MM.1S (cell line): ENCODE data around the gene C12orf42.
"Not testable (repeated sequence)": the region's sequence is repeated elsewhere in the genome, so short reads cannot be mapped to it uniquely, and the experiment has no call there.

Experiments used
- DNase-seq: peaks from one replicate; pipeline ENCODE4 v3.0.0-alpha.2; 2015
- H2AFZ ChIP-seq: fragments of 300-600 bp; sonication (generic); 2 replicates; pipeline ENCODE4 v1.6.0; 2016; ENCODE audit warnings: antibody characterized with exemption, low read length
- H3F3A ChIP-seq: fragments of 300-600 bp; sonication (generic); 2 replicates; pipeline ENCODE4 v1.6.1; 2016; ENCODE audit warnings: mild to moderate bottlenecking, antibody characterized with exemption, low read length, moderate library complexity, mixed read lengths; ENCODE audit not compliant: insufficient read depth
- H3K27ac ChIP-seq: fragments of 300-600 bp; sonication (generic); 2 replicates; pipeline ENCODE4 v1.5.1; 2016; ENCODE audit warnings: mild to moderate bottlenecking, low read length
- H3K27me3 ChIP-seq: fragments of 300-600 bp; sonication (generic); replicated peaks from 2 replicates; pipeline ENCODE4 v1.6.0; 2016; ENCODE audit warnings: low read length; ENCODE audit not compliant: insufficient read depth
- H3K36me3 ChIP-seq: fragments of 300-600 bp; sonication (generic); replicated peaks from 2 replicates; pipeline ENCODE4 v1.6.1; 2016; ENCODE audit warnings: mild to moderate bottlenecking, low read length, mixed read lengths; ENCODE audit not compliant: insufficient read depth
- H3K4me1 ChIP-seq: fragments of 300-600 bp; sonication (generic); 2 replicates; pipeline ENCODE4 v1.6.1; 2016; ENCODE audit warnings: low read length, mixed read lengths
- H3K4me2 ChIP-seq: fragments of 300-600 bp; sonication (generic); 2 replicates; pipeline ENCODE4 v1.6.0; 2016; ENCODE audit warnings: low read depth, low read length
- H3K4me3 ChIP-seq: fragments of 300-600 bp; sonication (generic); 2 replicates; pipeline ENCODE4 v1.5.1; 2016; ENCODE audit warnings: low read length, mixed read lengths
- H3K79me2 ChIP-seq: fragments of 300-600 bp; sonication (generic); 2 replicates; pipeline ENCODE4 v1.6.1; 2016; ENCODE audit warnings: mixed run types, low read length, mixed read lengths
- H3K9ac ChIP-seq: fragments of 300-600 bp; sonication (generic); 2 replicates; pipeline ENCODE4 v1.6.1; 2016; ENCODE audit warnings: low read length, mixed read lengths
- H3K9me2 ChIP-seq: fragments of 300-600 bp; sonication (generic); replicated peaks from 2 replicates; pipeline ENCODE4 v1.6.1; 2016; ENCODE audit warnings: mild to moderate bottlenecking, low read length, mixed read lengths; ENCODE audit not compliant: insufficient read depth
- H3K9me3 ChIP-seq: fragments of 300-600 bp; sonication (generic); replicated peaks from 2 replicates; pipeline ENCODE4 v1.6.1; 2016; ENCODE audit warnings: mild to moderate bottlenecking, low read length, mixed read lengths; ENCODE audit not compliant: insufficient read depth
- H4K20me1 ChIP-seq: fragments of 300-600 bp; sonication (generic); 2 replicates; pipeline ENCODE4 v1.6.1; 2016; ENCODE audit warnings: mild to moderate bottlenecking, low read length, moderate library complexity, mixed read lengths; ENCODE audit not compliant: insufficient read depth
- EZH2 ChIP-seq: fragments of 300-600 bp; sonication (generic); optimal IDR thresholded peaks from 2 replicates; pipeline ENCODE3; 2017; ENCODE audit warnings: low read depth, mild to moderate bottlenecking, antibody characterized with exemption, low read length, mixed read lengths
- EZH2phosphoT487 ChIP-seq: fragments of 300-600 bp; sonication (generic); IDR thresholded peaks from 2 replicates; pipeline ENCODE4 v1.6.1; 2018; ENCODE audit warnings: antibody characterized with exemption, low read length
- TF ChIP-seq, protein P1 (sequence below): fragments of 300-600 bp; sonication (generic); IDR thresholded peaks from 2 replicates; pipeline ENCODE4 v1.5.1; 2016; ENCODE audit warnings: antibody characterized with exemption, low read length, mixed read lengths

Gene C12orf42

DNA sequence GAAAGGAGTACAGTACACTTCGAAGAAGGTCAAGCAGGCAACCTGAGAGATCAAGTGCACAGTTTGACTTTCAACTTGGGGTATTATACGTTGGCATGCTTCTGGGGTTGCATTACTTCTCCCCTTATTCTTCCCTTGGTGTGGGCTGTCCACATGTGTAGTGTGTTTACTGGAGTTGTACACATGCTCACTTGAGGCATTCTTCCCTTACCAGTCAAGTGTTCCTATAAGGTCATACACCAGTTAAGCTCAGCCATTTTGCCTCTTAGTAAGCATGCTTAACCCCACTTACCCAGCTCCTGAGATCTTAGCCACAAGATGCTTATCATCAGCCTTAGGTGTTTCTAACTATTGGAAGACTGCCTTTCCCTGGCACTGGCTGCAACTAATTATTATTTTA lies 63.8 kb downstream of the C12orf42 start:
- Histone ChIP-seq H3K9ac (no peak overlapping the region), H3K4me3 (no peak overlapping the region), H2AFZ (no peak overlapping the region), H4K20me1 (no peaks in the 10 kb centered on the region), H3K4me2 (no peak overlapping the region), H3F3A (no peaks in the 10 kb centered on the region), H3K9me2 (no peaks in the 10 kb centered on the region), H3K9me3 (no peaks in the 10 kb centered on the region), H3K79me2 (no peaks in the 10 kb centered on the region), H3K4me1 (no peaks in the 10 kb centered on the region; the same call in 1 of the 2 replicates), H3K27ac (no peak overlapping the region), H3K27me3 (no peaks in the 10 kb centered on the region), H3K36me3 (no peaks in the 10 kb centered on the region)
- TF ChIP-seq, protein P1, sequence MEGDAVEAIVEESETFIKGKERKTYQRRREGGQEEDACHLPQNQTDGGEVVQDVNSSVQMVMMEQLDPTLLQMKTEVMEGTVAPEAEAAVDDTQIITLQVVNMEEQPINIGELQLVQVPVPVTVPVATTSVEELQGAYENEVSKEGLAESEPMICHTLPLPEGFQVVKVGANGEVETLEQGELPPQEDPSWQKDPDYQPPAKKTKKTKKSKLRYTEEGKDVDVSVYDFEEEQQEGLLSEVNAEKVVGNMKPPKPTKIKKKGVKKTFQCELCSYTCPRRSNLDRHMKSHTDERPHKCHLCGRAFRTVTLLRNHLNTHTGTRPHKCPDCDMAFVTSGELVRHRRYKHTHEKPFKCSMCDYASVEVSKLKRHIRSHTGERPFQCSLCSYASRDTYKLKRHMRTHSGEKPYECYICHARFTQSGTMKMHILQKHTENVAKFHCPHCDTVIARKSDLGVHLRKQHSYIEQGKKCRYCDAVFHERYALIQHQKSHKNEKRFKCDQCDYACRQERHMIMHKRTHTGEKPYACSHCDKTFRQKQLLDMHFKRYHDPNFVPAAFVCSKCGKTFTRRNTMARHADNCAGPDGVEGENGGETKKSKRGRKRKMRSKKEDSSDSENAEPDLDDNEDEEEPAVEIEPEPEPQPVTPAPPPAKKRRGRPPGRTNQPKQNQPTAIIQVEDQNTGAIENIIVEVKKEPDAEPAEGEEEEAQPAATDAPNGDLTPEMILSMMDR, result no peak
- no peak for TF ChIP-seq EZH2
- no peak for TF ChIP-seq EZH2phosphoT487
- DNase-seq, result no peak

GRCh38 chr12:103431387-103431786 lies 64.4 kb downstream of the C12orf42 start:
- no peaks in the 10 kb centered on the region for H3F3A ChIP-seq
- no peak overlapping the region for H3K4me3 ChIP-seq
- no peak overlapping the region for H3K4me2 ChIP-seq
- DNase-seq, result no peak
- no peaks in the 10 kb centered on the region for H3K36me3 ChIP-seq
- no peaks in the 10 kb centered on the region for H3K9me2 ChIP-seq
- no peaks in the 10 kb centered on the region for H3K79me2 ChIP-seq
- no peak overlapping the region for H3K27ac ChIP-seq
- no peaks in the 10 kb centered on the region for H3K9me3 ChIP-seq
- no peaks in the 10 kb centered on the region for H4K20me1 ChIP-seq
- H3K4me1 ChIP-seq, result no peaks in the 10 kb centered on the region; the same call in 1 of the 2 replicates
- H3K27me3 ChIP-seq, result no peaks in the 10 kb centered on the region
- TF ChIP-seq, protein P1, result no peak
- TF ChIP-seq EZH2phosphoT487 (no peak), EZH2 (no peak)
- no peak overlapping the region for H2AFZ ChIP-seq
- no peak overlapping the region for H3K9ac ChIP-seq

- not testable (repeated sequence) for H3K9me2 ChIP-seq, H3K4me3 ChIP-seq, H3K27ac ChIP-seq, H3K36me3 ChIP-seq, H3K9me3 ChIP-seq, DNase-seq, H3K4me2 ChIP-seq, H3K9ac ChIP-seq, H3K27me3 ChIP-seq, H3F3A ChIP-seq, H4K20me1 ChIP-seq, H2AFZ ChIP-seq, H3K4me1 ChIP-seq, H3K79me2 ChIP-seq
Observed at GRCh38 chr12:103425674-103426073, 70.1 kb downstream of the C12orf42 start.

DNA sequence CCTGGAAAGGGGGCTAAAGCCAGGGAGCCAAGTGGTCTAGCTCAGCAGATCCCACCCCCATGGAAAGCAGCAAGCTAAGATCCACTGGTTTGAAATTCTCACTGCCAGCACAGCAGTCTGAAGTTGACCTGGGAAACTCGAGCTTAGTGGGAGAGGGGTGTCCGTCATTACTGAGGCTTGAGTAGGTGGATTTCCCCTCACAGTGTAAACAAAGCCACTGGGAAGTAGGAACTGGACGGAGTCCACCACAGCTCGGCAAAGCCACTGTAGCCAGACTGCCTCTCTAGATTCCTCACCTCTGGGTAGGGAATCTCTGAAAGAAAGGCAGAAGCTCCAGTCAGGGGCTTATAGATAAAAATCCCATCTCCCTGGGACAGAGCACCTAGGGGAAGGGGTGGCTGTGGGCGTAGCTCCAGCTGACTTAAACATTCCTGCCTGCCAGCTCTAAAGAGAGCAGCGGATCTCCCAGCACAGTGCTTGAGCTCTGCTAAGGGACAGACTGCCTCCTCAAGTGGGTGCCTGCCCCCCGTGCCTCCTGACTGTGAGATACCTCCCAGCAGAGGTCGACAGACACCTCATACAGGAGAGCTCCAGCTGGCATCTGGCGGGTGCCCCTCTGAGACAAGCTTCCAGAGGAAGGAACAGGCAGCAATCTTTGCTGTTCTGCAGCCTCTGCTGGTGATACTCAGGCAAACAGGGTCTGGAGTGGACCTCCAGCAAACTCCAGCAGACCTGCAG lies 70.8 kb downstream of the C12orf42 start:
- H3K4me3 ChIP-seq, H3K27me3 ChIP-seq, H3K27ac ChIP-seq, H3F3A ChIP-seq, H3K79me2 ChIP-seq, H3K4me2 ChIP-seq, H3K9ac ChIP-seq, H3K9me3 ChIP-seq, H3K4me1 ChIP-seq, DNase-seq, H3K36me3 ChIP-seq, H2AFZ ChIP-seq, H4K20me1 ChIP-seq, H3K9me2 ChIP-seq: not testable (repeated sequence)
